Stimulated activated CD4-positive, alpha-beta T cell treated with anti-CD3 and anti-CD28 coated beads, Interleukin-4, amount 100 ng/mL, for 48 hours (primary cell): ENCODE measurements around the gene ENPP1.

Experiments
- DNase-seq, 2 donors: peaks; one replicate each; pipeline ENCODE4 v3.0.0-alpha.2; 2020; ENCODE audit warnings: low read depth in 2 of 2

Gene ENPP1

DNA sequence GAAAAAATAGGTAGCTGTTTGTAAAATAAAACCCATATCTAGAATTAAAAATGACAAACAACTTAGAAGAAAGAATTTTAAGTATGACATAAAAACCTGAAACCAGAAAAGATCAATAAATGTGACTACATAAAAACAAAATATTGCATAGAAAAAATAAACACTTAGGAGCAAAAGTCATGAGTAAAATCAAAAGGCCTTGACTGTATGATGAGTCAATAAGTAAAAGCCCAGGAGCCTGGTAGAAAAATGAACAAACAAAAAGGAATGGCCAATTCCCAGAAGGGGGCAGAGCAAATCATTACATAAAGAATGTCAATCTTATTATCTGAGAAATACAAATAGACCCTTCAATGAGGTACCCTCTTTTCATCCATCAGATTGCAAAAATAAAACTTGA is 20.7 kb upstream of the ENPP1 start:
- no peak for DNase-seq

- no peak for DNase-seq
Observed at GRCh38 chr6:131787766-131788712, 19.8 kb upstream of the ENPP1 start.

DNA sequence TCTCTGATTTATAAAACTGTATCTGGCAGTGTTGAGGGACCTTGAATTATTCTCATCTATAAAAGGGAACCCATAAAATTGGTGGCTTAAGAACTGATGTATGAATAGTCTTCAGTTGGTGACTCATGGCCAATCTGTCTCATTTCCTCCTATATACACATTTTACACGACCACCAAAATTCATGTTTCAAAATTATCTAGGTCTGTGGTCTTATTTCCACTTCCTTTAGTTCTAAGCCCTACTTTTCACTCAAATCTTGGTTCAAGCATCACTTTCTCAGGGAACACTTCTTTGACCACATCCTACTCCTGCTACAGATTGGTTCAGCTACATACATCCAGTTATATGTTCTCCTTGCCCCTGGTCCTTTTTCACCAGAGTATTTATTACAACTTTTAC is 18.6 kb upstream of the ENPP1 start:
- DNase-seq = no peak

GRCh38 chr6:131791476-131791875 is 16.3 kb upstream of the ENPP1 start:
- DNase-seq = no peak

GRCh38 chr6:131792091-131792496 is 15.7 kb upstream of the ENPP1 start:
- no peak for DNase-seq

- DNase-seq = no peak
Observed at GRCh38 chr6:131795366-131795765, 12.5 kb upstream of the ENPP1 start.

DNA sequence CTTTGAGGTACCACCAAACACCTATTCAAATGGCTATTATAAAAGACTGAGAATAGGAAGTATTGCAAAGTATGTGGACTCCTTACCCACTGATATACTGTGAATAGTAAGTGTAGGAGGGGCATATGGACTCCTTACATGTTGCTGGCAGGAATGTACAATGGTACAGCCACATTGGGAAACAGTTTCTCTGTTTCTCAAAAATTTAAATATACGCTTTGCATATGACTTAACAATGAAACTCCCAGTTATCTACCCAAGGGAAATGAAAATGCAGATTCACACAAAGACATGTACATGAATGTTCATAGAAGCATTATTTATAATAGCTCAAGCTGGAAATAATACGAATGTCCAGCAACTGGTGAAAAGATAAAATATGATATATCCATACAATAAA is 5.5 kb upstream of the ENPP1 start:
- DNase-seq = no peak

- no peak for DNase-seq
Observed at GRCh38 chr6:131803007-131803769, 4.6 kb upstream of the ENPP1 start.

DNA sequence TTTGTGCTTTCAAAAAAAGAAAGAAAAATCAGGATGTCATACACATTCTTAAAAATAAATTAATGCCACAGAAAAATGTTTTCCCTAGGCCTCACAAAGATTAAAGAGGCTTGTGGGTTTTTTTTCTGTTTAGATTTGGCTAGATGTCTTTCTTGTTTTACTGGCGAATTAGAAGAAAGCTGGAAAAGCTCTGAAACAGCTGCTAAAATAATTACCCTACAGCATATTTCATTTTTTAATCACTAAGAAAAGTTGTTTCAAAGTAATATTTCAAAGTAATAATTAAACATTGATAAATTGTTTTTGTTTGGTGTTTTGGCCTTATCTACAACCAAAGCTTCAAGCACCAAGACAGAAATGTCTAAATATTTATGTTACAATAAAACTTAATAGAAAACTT is 3.7 kb upstream of the ENPP1 start:
- no peak for DNase-seq

- DNase-seq = no peak
Observed at GRCh38 chr6:131807321-131807643, 538 bp upstream of the ENPP1 start.

DNA sequence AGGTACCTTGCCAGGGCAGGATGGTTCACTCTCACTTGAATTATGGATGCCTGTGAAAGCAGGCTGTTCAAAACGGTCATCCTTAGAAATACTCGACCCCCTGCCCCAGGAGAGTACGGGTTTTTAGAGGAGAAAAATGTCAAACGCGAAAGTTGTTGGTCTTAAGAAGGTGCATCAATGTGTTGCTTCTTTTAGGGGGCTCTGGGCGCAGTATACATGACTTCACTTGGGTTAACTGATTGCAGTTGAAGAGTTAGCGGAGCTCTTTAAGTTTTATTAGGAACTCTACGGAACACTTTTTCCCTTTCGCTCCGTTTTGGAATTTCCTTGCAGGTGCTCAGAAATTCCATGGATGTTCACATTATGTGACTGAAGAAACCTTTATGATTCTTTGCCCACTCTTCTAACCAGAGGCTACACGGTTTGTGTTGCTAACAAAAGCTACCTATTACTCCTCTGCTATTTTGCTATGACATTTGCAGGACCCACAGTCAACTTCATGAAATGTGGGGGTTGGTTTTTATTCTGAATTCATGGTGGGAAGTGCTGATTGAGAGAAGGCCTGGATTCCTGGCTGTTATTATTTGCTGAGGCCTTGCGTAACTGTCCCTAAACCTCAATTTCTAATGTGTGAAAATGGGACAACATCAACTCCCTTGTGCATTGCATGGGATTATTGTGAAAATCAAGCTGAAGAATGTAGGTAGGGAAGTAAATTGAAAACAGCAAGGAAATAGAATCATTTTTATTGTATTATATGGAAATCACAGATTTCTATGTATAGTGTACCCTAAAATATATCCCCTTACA is 845 bp downstream of the ENPP1 start:
- no peak for DNase-seq

DNA sequence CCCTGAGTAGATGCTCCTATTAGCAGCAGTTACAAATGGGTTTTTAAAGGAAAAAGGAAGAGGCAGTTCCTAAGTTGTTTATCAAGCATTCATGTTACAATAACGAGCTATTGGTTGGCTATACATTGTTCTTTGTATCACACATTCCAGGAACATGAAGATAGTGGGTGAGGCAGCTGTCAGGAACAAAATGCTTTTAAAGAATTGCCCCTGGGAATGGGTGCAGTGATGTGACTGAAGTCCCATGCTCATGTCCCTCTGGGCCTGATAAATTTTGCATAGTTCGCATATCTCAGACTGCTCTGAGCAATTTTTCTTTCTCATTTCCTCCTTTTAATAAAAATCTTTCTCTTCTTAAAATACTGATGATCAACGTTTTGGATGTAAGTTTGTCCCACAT is 3.7 kb downstream of the ENPP1 start:
- no peak for DNase-seq

GRCh38 chr6:131813991-131814390 is 6.2 kb downstream of the ENPP1 start:
- no peak for DNase-seq

DNA sequence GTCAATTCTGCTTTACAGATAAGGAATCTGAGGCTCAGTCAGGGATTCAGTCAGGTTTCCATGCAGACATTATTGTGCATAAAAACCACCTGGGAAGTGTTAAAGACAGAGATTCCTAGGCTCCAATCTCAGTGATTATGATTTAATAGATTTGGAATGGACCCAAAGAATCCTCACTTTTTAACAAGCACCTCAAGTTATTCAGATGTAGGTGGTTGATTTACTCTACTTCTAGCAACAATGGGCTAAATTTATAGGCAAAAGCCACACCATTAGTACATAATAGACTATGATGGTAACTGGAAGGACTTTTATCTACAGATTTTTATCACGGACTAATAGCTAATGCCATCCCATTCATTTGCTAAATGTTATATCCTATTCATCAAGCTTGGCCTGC is 9.0 kb downstream of the ENPP1 start:
- DNase-seq = no peak

GRCh38 chr6:131819572-131820124 is 11.8 kb downstream of the ENPP1 start:
- DNase-seq = no peak

DNA sequence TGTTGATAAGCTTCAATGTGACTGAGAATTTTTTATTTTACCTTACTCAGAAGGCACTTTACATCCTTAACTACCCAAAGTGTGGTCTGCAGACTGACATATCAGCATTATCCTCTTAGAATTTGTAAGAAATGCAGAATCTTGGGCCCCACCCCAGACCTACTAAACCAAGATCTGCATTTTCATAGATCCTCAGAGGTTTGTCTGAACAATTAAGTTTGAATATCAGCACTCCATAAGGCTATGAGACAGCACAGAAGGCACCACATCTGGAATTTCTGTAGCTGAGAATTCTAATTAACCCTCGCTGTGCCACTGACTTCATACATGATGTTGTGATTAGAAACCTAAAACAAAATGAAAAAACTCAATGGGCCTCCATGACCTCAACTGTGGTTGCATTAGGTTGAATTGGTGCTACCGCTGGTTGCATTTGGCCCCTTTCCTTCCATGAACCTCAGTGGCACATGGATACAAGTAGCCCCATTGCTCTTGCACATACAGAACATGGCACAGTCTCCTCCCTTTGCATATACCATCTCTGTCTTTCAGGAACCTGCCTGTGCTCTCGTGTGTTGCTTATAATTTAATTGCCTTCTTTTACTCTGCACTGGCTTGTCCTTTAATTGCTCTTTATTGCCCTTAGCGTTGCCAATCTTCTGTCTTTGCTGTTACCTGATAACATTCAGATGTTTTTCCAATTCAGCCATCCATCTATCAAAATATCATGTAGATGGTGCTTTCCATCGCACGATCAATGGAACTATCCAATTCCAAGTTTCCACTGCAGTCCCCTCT is 13.4 kb downstream of the ENPP1 start:
- DNase-seq = no peak

DNA sequence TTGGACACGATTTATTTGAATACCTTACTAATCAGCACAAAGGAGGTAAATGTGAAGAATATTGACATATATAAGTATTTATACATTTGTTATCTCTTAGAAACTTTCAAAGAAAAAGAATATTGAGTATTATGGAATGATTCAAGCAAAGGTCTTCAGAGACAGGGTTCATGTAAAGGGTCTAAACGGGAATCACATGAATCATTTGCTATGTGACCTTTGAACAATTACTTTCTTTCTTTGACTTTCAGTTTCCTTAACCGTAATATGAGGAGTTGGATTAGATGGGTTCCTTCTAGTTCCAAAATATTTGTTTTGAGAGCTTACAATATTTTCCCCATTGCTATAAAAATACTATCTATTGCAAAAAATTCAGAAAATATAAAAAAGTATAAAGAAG is 14.3 kb downstream of the ENPP1 start:
- DNase-seq = no peak

GRCh38 chr6:131823276-131823902 is 15.6 kb downstream of the ENPP1 start:
- no peak for DNase-seq

DNA sequence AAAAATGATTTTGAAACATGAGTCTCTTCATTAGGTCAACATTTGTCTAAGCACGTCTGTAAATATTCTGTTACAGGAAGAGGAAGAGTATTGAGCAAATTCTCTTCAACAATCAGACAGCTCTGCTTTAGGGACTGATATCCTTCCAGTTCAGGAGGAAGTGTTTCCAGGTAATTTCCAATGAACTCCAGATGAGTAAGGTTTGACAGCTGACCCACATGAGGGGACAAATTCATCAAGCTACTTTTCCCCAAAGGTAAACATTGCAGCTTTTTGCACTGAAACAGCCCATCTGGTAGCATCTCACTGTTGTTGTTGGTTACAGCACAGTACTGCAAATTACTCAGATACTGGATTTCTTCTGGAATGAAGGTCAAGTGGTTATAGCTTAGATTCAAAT is 18.1 kb downstream of the ENPP1 start:
- DNase-seq = no peak

DNA sequence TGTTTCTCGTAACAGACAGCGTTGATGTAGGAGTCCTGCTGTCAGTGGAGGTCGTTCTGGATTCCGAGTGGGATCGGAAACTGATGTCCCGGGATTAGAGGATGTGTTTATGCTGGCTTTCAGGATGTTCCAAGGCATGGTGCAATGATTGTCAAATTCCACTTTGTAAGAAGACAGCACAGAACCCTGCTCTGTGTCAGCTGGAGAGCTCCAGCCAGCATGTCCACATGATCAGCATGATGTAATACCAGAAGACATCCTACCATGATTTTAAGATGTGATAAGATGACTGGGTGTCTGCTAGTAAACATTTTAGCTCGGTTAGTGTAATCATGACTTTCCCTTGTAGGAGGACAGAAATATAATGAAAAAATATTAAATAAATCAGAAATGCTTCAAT is 20.3 kb downstream of the ENPP1 start:
- no peak for DNase-seq

GRCh38 chr6:131828951-131829350 is 21.1 kb downstream of the ENPP1 start:
- DNase-seq = no peak
